GM12875 (cell line): ENCODE measurements around the gene TMEM217.
"Not testable (repeated sequence)": the region's sequence is repeated elsewhere in the genome, so short reads cannot be mapped to it uniquely, and the experiment has no call there.

Source experiments
- H3K4me3 ChIP-seq: one replicate; pipeline ENCODE4 v1.5.1; 2011; ENCODE audit warnings: low read depth, low read length, control low read depth
- TF ChIP-seq, protein P1 (sequence below): IDR thresholded peaks from 2 replicates; pipeline ENCODE4 v1.5.1; 2011; ENCODE audit warnings: low read depth, mild to moderate bottlenecking, control low read depth, inconsistent platforms, low read length, moderate library complexity, borderline replicate concordance; ENCODE audit not compliant: insufficient read depth

The TMEM217 gene

DNA sequence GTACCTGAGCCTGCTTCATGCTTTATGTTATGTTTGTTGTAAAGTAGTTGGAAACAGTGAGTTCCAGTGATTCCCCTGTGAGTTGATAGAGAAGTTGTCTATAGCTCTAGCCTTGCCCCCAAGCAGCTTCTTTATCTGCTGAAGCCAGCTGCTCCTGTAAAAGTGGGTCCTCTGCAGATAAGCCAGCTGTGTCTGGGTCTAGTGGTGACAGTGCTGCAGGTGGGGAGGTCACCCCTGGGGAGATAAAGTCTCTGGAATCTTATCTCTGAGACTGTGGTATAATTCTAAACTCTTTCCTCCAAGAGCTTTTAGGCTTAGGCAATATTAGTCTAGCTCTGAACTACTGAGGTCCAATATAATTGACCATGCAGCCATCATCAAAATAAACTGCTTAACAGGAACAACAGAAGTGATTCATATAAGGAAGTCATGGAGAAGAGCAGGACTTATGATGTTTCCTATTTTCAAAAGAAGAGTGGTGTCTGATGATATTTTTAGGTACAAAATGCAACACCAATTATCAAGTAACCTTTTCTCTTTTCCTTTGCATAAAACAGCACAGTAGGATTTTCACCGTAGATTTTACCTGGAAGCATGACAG, 44.2 kb upstream of the TMEM217 start:
- no peak overlapping the region for H3K4me3 ChIP-seq
- TF ChIP-seq, protein P1, sequence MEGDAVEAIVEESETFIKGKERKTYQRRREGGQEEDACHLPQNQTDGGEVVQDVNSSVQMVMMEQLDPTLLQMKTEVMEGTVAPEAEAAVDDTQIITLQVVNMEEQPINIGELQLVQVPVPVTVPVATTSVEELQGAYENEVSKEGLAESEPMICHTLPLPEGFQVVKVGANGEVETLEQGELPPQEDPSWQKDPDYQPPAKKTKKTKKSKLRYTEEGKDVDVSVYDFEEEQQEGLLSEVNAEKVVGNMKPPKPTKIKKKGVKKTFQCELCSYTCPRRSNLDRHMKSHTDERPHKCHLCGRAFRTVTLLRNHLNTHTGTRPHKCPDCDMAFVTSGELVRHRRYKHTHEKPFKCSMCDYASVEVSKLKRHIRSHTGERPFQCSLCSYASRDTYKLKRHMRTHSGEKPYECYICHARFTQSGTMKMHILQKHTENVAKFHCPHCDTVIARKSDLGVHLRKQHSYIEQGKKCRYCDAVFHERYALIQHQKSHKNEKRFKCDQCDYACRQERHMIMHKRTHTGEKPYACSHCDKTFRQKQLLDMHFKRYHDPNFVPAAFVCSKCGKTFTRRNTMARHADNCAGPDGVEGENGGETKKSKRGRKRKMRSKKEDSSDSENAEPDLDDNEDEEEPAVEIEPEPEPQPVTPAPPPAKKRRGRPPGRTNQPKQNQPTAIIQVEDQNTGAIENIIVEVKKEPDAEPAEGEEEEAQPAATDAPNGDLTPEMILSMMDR = no peak

DNA sequence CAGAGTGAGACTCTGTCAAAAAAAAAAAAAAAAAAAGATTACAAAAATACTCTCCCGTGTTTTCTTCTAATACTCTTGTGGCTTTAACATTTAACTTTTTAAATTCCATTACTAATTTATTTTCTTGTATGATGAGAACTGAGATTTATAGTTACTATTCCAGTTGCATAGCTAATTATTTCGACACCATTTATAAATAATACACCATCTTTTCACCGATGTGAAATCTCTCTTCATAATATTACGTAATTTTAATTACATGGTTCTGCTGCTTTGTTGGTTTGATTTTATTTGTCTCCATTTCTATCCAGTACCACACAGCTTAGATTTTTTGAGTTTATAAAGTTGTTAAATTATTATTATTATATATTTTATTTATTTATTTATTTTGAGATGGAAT, 42.0 kb upstream of the TMEM217 start:
- TF ChIP-seq, protein P1 = no peak
- H3K4me3 ChIP-seq = no peak overlapping the region

DNA sequence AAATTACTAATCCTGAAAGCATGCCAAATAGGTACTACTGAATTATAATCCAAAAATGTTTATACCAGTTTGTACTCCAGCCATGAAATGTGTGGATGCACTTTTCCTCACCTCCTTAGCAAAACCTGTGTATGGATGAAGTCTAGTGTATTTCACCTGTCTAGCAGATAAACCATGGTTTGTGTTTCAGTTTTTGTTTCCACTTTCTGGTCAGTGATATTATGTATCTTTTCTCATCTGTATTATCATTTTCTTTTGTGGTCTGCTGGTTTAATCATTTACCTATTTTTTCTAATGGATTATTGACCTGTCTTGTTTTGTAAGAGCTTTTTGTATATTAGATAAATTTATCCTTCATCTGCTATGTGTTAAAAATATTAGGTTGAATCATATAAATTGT, 41.0 kb upstream of the TMEM217 start:
- TF ChIP-seq, protein P1 = no peak
- H3K4me3 ChIP-seq = no peak overlapping the region

DNA sequence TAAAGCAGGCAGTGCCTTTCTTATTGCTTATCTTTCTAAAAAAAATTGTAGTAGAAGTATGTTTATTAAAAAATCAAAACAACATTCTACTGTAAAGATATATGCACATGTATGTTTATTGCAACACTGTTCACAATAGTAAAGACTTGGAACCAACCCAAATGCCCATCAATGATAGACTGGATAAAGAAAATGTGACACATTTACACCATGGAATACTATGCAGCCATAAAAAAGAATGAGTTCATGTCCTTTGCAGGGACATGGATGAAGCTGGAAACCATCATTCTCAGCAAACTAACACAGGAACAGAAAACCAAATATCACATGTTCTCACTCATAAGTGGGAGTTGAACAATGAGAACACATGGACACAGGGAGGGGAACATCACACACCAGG, 39.7 kb upstream of the TMEM217 start:
- not testable (repeated sequence) for H3K4me3 ChIP-seq

GRCh38 chr6:37293426-37293825, 35.5 kb upstream of the TMEM217 start:
- TF ChIP-seq, protein P1 = no peak
- H3K4me3 ChIP-seq = no peak overlapping the region

- TF ChIP-seq, protein P1 = no peak
- H3K4me3 ChIP-seq = no peak overlapping the region
Measured at GRCh38 chr6:37289931-37290330, 32.0 kb upstream of the TMEM217 start.

- no peak overlapping the region for H3K4me3 ChIP-seq
- TF ChIP-seq, protein P1 = no peak
Measured at GRCh38 chr6:37288247-37288646, 30.3 kb upstream of the TMEM217 start.
